Fibroblast of lung (primary cell): ENCODE data around the gene PRR36. TPM values are rescaled to one million over a fixed set of nuclear protein-coding genes. Genes with fewer than 3 reads are reported as not detected.

Experiments
- DNase-seq, 2 donors: peaks; one replicate each; pipeline versions ENCODE4 v3.0.0 to v3.0.0-alpha.2; 2010; ENCODE audit warnings: low read depth in 2 of 2
- H2AFZ ChIP-seq: 2 replicates; pipeline ENCODE4 v1.5.1; 2012; ENCODE audit warnings: low read length, control low read depth, inconsistent platforms
- H3K27ac ChIP-seq: 2 replicates; pipeline ENCODE4 v1.5.1; 2011; ENCODE audit warnings: low read length, control low read depth; ENCODE audit not compliant: insufficient read depth
- H3K27me3 ChIP-seq: 2 replicates; pipeline ENCODE4 v1.5.1; 2011; ENCODE audit warnings: mild to moderate bottlenecking, low read length; ENCODE audit not compliant: control insufficient read depth, insufficient read depth
- H3K36me3 ChIP-seq: 2 replicates; pipeline ENCODE4 v1.5.1; 2011; ENCODE audit warnings: low read length; ENCODE audit not compliant: control insufficient read depth, insufficient read depth
- H3K4me1 ChIP-seq: 2 replicates; pipeline ENCODE4 v1.5.1; 2011; ENCODE audit warnings: low read length; ENCODE audit not compliant: control insufficient read depth, insufficient read depth; ENCODE audit errors: extremely low read depth
- H3K4me2 ChIP-seq: 2 replicates; pipeline ENCODE4 v1.5.1; 2011; ENCODE audit warnings: low read length, control low read depth; ENCODE audit not compliant: insufficient read depth; ENCODE audit errors: extremely low read depth
- H3K4me3 ChIP-seq, 4 experiments: fragments of 200-600 bp in 1 of 4; sonication (generic) in 1 of 4; replicated peaks in 1 of 4; 2 replicates each; pipeline ENCODE4 v1.5.1; 2011 to 2016; ENCODE audit warnings: low read length in 4 of 4, low read depth in 3 of 4, mild to moderate bottlenecking in 3 of 4, control low read depth in 2 of 4, inconsistent platforms in 1 of 4, mixed read lengths in 1 of 4; ENCODE audit not compliant: insufficient read depth in 1 of 4; ENCODE audit errors: control extremely low read depth in 1 of 4
- H3K79me2 ChIP-seq: 2 replicates; pipeline ENCODE4 v1.5.1; 2012; ENCODE audit warnings: mild to moderate bottlenecking, low read length, inconsistent platforms; ENCODE audit not compliant: control insufficient read depth, insufficient read depth
- H3K9ac ChIP-seq: 2 replicates; pipeline ENCODE4 v1.5.1; 2011; ENCODE audit warnings: mild to moderate bottlenecking, low read length, control low read depth; ENCODE audit not compliant: insufficient read depth
- H3K9me3 ChIP-seq: 2 replicates; pipeline ENCODE4 v1.5.1; 2012; ENCODE audit warnings: low read depth, low read length; ENCODE audit not compliant: control insufficient read depth, insufficient read depth
- H4K20me1 ChIP-seq: 2 replicates; pipeline ENCODE4 v1.5.1; 2011; ENCODE audit warnings: low read length; ENCODE audit not compliant: control insufficient read depth, insufficient read depth; ENCODE audit errors: extremely low read depth
- CTCF ChIP-seq, 2 donors: IDR thresholded peaks in 1 of 2; conservative IDR thresholded peaks in 1 of 2; 1 replicate in 1 of 2; 2 replicates in 1 of 2; pipeline ENCODE4 v1.5.1; 2011 to 2012; ENCODE audit warnings: low read length in 2 of 2, control low read depth in 1 of 2, inconsistent platforms in 1 of 2, low read depth in 1 of 2, mild to moderate bottlenecking in 1 of 2
- EZH2 ChIP-seq: IDR thresholded peaks from 2 replicates; pipeline ENCODE4 v1.5.1; 2012; ENCODE audit warnings: low read length, control low read depth, mild to moderate bottlenecking; ENCODE audit errors: missing control alignments
- polyA plus RNA-seq, 2 donors: library from polyadenylated mRNA; depleted of rRNA in 1 of 2; stranded (reverse) in 1 of 2; unstranded in 1 of 2; fragments of >200 nt; gene quantifications; 2 replicates each; pipeline ENCODE4 v1.2.1, GENCODE V29; 2011 to 2012; ENCODE audit warnings: missing spikeins in 1 of 2
- total RNA-seq: library from RNA; depleted of rRNA; stranded (reverse); fragments of >200 nt; gene quantifications from 2 replicates; pipeline ENCODE4 v1.2.1, GENCODE V29; 2014

Gene PRR36
- total and polyA plus RNA-seq, 2 donors (not counting 1 experiment from before 2014, with no cell fraction given), result under 0.01 TPM; not detected in 1

- TF ChIP-seq CTCF (conservative IDR thresholded peaks at IDR 0.05 in 1 of 2, IDR thresholded peaks at IDR 0.05 in 1 of 2; ENCODE audit: low read depth in 1 of 2, low read length in 2 of 2) (no peak), EZH2 (no peak)
- peak overlapping the region in 1 of 4 experiments; percentile 47 for H3K4me3 ChIP-seq
- H3K79me2 ChIP-seq, result no peaks in the 10 kb centered on the region
- H3K27me3 ChIP-seq, result peaks cover 15% of the 10 kb centered on the region
- no peaks in the 10 kb centered on the region for H3K36me3 ChIP-seq
- no peak for DNase-seq
- H4K20me1 ChIP-seq, result no peaks in the 10 kb centered on the region
- H3K4me2 ChIP-seq, result peak overlapping the region; percentile 51
- peak overlapping the region; percentile 16 for H3K9ac ChIP-seq
- no peak overlapping the region for H3K27ac ChIP-seq
- H3K4me1 ChIP-seq, result peaks cover 7% of the 10 kb centered on the region
- no peaks in the 10 kb centered on the region for H3K9me3 ChIP-seq
- H2AFZ ChIP-seq, result peak overlapping the region; percentile 23
These were observed 4.2 kb downstream of the PRR36 start for GRCh38 chr19:7869910-7870511.

GRCh38 chr19:7869453-7869909, 4.7 kb downstream of the PRR36 start:
- H3K27me3 ChIP-seq, result peaks cover 10% of the 10 kb centered on the region
- H2AFZ ChIP-seq, result peak overlapping the region; percentile 23
- peak in 1 of 2 donors; percentile 25 for DNase-seq
- H3K27ac ChIP-seq, result no peak overlapping the region
- no peaks in the 10 kb centered on the region for H3K79me2 ChIP-seq
- H3K4me2 ChIP-seq, result peak overlapping the region; percentile 82
- peak overlapping the region; percentile 16 for H3K9ac ChIP-seq
- no peaks in the 10 kb centered on the region for H3K36me3 ChIP-seq
- no peaks in the 10 kb centered on the region for H4K20me1 ChIP-seq
- H3K9me3 ChIP-seq, result no peaks in the 10 kb centered on the region
- H3K4me1 ChIP-seq, result peaks cover 7% of the 10 kb centered on the region
- H3K4me3 ChIP-seq, result peak overlapping the region in 3 of 4 experiments; percentile 12 to 47 (median 23)
- TF ChIP-seq CTCF (conservative IDR thresholded peaks at IDR 0.05 in 1 of 2, IDR thresholded peaks at IDR 0.05 in 1 of 2; ENCODE audit: low read depth in 1 of 2, low read length in 2 of 2) (no peak), EZH2 (no peak)

GRCh38 chr19:7868671-7869452, 5.3 kb downstream of the PRR36 start:
- H3K27me3 ChIP-seq, result peaks cover 10% of the 10 kb centered on the region
- peak overlapping the region in 3 of 4 experiments; percentile 23 to 47 (median 40) for H3K4me3 ChIP-seq
- peak overlapping the region; percentile 31 for H2AFZ ChIP-seq
- DNase-seq, result peak; percentile 34 to 44
- no peaks in the 10 kb centered on the region for H3K79me2 ChIP-seq
- H3K4me2 ChIP-seq, result peak overlapping the region; percentile 82
- H4K20me1 ChIP-seq, result no peaks in the 10 kb centered on the region
- TF ChIP-seq EZH2 (no peak), CTCF (conservative IDR thresholded peaks at IDR 0.05 in 1 of 2, IDR thresholded peaks at IDR 0.05 in 1 of 2; ENCODE audit: low read depth in 1 of 2, low read length in 2 of 2) (peak; percentile 40 to 45)
- H3K36me3 ChIP-seq, result no peaks in the 10 kb centered on the region
- no peaks in the 10 kb centered on the region for H3K9me3 ChIP-seq
- no peak overlapping the region for H3K27ac ChIP-seq
- no peak overlapping the region for H3K9ac ChIP-seq
- H3K4me1 ChIP-seq, result peaks cover 7% of the 10 kb centered on the region
